Measurements from ENCODE around the gene NAIF1.

DNA sequence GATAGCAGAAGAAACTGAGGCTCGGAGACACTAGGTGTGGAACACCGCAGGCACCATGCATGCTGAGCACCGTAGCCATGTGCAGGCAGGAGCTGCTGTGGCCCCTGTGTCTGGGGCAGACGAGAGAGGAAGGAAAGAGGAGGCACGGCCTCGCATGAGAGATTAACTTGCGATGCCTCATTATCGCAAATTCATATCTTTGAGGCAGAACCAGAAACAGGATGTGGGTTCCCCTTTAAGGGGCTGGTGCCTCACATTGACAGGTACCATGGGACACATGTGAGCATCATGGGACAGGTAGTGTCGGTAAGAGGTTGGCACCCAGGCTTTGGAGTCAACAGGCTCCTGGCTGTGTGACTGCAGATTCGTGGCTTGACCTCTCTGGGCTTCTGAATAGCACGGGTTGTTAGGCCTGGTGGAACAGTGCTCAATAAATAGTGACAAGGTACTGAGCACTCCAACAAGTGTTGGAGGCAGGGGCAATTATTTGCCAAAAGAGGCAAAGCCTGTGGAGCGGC is 40.8 kb downstream of the NAIF1 start:
- TF ChIP-seq, protein P1, sequence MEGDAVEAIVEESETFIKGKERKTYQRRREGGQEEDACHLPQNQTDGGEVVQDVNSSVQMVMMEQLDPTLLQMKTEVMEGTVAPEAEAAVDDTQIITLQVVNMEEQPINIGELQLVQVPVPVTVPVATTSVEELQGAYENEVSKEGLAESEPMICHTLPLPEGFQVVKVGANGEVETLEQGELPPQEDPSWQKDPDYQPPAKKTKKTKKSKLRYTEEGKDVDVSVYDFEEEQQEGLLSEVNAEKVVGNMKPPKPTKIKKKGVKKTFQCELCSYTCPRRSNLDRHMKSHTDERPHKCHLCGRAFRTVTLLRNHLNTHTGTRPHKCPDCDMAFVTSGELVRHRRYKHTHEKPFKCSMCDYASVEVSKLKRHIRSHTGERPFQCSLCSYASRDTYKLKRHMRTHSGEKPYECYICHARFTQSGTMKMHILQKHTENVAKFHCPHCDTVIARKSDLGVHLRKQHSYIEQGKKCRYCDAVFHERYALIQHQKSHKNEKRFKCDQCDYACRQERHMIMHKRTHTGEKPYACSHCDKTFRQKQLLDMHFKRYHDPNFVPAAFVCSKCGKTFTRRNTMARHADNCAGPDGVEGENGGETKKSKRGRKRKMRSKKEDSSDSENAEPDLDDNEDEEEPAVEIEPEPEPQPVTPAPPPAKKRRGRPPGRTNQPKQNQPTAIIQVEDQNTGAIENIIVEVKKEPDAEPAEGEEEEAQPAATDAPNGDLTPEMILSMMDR (IDR thresholded peaks at IDR 0.05), result no peak
- no peak for TF ChIP-seq POLR2A (IDR thresholded peaks at IDR 0.05)
